ENCODE results near the gene ZNRD2.
"Not testable (repeated sequence)": the region's sequence is repeated elsewhere in the genome, so short reads cannot be mapped to it uniquely, and the experiment has no call there.

The ZNRD2 gene, protein sequence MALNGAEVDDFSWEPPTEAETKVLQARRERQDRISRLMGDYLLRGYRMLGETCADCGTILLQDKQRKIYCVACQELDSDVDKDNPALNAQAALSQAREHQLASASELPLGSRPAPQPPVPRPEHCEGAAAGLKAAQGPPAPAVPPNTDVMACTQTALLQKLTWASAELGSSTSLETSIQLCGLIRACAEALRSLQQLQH

GRCh38 chr11:65569973-65570918, at the start of gene ZNRD2:
Gene ZNRD2 (plus strand): TSS chr11:65570477. CDS start chr11:65570492, 15 bp downstream.
- DNase-seq (ENCODE audit: low read depth), result peak; percentile 90

DNA sequence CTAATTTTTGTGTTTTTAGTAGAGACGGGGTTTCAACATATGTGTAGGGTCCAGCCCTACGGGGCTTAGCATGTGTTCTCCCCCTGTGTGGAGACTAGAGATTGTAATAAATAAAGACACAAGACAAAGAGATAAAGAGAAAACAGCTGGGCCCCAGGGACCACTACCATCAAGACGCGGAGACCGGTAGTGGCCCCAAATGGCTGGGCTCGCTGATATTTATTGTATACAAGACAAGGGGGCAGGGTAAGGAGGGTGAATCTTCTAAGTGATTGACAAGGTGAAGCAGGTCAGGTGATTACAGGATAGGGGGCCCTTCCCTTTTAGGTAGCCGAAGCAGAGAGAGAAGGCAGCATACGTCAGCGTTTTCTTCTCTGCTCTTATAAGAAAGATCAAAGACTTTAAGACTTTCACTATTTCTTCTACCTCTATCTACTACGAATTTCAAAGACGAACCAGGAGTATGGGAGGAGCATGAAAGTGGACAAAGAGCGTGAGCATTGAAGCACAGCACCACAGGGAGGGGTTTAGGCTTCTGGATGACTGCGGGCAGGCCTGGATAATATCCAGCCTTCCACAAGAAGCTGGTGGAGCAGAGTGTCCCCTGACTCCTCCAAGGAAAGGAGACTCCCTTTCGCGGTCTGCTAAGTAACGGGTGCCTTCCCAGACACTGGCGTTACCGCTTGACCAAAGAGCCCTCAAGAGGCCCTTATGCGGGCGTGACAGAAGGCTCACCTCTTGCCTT, 48.3 kb upstream of the ZNRD2 start:
- DNase-seq (ENCODE audit: low read depth), result not testable (repeated sequence)

DNA sequence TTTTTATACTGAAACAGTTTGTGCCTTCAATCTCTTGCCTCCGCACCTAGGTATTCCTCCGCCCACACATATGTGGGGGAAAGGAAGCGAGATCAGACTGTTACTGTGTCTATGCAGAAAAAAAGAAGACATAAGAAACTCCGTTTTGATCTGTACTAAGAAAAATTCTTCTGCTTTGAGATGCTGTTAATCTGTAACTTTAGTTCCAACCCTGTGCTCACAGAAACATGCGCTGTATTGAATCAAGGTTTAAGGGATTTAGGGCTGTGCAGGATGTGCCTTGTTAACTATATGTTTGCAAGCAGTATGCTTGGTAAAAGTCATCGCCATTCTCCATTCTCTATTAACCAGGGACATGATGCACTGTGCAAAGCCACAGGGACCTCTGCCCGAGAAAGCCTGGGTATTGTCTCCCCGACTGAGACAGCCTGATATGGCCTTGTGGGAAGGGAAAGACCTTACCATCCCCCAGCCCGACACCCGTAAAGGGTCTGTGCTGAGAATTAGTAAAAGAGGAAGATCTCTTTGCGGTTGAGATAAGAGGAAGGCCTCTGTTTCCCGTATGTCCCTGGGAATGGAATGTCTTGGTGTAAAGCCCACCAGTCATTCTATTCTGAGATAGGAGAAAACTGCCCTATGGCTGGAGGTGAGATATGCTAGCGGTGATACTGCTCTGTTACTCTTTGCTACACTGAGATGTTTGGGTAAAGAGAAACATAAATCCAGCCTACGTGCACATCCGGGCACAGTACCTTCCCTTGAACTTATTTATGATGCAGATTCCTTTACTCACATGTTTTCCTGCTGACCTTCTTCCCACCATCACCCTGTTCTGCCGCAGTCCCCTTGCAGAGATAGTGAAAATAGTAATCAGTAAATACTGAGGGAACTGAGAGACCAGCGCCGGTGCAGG, 47.3 kb upstream of the ZNRD2 start:
- not testable (repeated sequence) for DNase-seq (ENCODE audit: low read depth)

DNA sequence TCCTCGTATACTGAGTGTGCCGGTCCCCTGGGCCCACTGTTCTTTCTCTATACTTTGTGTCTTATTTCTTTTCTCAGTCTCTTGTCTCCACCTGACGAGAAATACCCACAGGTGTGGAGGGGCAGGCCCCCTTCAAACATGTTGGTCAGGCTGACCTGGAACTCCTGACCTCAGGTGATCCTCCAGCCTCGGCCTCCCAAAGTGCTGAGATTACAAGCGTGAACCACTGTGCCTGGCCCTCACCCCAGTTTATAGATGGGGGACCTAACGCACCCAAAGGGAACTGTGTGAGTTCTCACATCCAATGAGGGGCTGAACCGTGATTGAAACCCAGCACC, 46.7 kb upstream of the ZNRD2 start:
- not testable (repeated sequence) for DNase-seq (ENCODE audit: low read depth)

DNA sequence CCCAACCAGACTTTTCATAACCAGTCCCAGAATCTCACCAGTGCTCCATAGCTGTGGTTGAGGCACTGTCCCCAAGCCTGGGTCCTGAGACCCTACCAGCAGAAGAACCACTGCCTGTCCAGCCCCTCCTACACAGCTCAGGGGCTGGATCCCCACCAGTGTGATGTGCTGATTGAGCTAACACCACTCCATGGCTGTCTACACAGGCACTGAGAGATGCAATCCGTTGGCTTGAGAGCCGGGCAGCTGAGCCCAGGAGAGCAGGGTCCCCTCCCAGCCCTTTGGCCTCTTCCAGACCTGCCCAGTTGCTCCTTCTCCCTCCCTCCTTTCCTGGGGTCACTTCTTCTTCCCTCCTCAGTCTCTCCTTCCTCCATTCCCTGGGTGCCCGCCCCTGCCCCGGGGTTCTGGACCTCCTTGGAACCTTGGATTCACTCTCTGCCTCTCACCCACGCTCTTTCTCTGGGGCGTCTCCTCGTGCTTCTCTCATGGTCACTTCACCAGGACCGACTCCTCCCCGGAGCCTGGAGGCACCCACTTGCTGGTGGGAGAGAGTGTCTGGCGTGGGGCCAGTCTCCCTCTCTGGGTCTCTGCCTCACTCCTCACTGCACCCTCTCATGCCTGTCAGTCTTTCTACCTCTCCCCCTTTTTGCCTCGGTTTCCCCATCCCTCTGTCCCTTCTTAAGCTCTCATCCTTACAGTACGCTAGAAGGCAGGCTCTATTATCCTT, 46.1 kb upstream of the ZNRD2 start:
- no peak for DNase-seq (ENCODE audit: low read depth)

- peak; percentile 73 for DNase-seq (ENCODE audit: low read depth)
These were observed 45.3 kb upstream of the ZNRD2 start, which contains the start of gene SCYL1 for GRCh38 chr11:65524741-65525545. Gene SCYL1 (plus strand): TSS chr11:65525083. CDS start chr11:65525154, 71 bp downstream.

- no peak for DNase-seq (ENCODE audit: low read depth)
These were observed 44.5 kb upstream of the ZNRD2 start for GRCh38 chr11:65525546-65526480.

DNA sequence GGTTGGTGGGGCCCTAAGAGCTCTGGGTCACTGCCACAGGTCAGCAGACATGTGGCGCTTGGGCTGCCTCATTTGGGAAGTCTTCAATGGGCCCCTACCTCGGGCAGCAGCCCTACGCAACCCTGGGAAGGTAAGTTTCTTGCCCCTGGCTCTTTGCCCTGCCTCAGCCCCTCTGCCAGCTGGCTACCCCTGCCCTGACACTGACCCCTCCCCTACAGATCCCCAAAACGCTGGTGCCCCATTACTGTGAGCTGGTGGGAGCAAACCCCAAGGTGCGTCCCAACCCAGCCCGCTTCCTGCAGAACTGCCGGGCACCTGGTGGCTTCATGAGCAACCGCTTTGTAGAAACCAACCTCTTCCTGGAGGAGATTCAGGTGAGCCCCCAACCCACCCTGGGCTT, 43.5 kb upstream of the ZNRD2 start:
- no peak for DNase-seq (ENCODE audit: low read depth)

DNA sequence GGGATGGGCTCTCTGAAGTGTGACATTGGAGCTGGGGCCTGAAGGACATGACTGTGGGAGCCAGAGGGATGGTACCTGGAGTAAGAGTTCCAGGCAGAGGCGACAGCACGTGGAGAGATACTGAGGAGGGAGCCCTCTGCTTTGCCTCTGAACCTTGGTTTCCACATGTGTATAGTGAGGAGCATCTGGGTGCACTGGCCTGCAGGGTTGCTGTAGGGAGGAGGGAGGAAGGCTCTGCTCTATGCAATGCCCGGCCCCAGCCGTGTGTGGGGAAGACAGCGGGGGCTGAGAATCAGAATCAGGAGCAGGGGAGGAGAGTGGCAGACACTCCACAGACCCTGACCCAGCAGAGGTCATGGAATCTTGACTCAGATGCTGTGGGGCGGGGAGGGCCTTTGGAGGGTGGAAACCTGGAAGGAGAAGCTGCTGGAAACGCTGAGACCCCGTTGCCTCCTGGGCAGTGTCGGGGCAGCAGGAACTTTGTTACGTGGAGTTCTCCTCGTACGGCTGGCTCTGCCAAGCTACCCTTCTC, 41.4 kb upstream of the ZNRD2 start:
- DNase-seq (ENCODE audit: low read depth), result no peak

DNA sequence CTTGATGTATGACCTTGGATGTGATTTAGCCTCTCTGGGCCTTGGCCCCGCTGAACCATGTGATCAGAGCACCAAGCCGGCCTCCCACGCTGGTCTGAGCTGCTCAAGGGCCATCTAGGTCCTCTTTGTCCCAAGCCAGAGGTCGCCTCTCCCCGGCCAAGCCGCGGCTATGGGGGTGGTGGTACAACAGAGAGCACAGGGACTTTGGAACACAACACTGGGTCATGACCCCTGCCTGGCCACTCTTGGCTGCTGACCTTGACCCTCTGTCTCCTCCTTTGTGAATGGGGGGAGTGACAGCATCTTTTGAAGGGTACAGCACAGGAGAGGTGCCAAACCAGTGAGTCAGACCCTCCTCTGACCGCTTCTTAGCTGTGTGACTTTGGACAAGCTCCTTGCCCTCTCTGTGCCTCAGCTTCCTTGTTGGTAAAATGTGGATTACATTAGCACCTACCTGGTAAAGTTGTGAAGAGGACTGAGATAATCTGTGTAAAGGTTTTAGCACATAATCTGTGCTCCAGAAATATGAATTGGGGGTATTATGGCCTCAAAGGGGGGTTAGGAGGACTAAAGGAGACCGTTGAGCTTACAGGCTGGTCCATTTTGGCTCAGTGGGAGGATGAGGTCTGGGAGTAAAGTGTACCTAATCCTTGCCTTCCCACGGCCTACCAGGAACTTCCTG, 40.7 kb upstream of the ZNRD2 start:
- no peak for DNase-seq (ENCODE audit: low read depth)

GRCh38 chr11:65530157-65530496, 40.1 kb upstream of the ZNRD2 start:
- no peak for DNase-seq (ENCODE audit: low read depth)

GRCh38 chr11:65532388-65533064, 37.8 kb upstream of the ZNRD2 start:
- no peak for DNase-seq (ENCODE audit: low read depth)

- DNase-seq (ENCODE audit: low read depth), result no peak
These were observed 35.2 kb upstream of the ZNRD2 start for GRCh38 chr11:65535102-65535501.

GRCh38 chr11:65536412-65537295, 33.6 kb upstream of the ZNRD2 start:
- DNase-seq (ENCODE audit: low read depth), result no peak

DNA sequence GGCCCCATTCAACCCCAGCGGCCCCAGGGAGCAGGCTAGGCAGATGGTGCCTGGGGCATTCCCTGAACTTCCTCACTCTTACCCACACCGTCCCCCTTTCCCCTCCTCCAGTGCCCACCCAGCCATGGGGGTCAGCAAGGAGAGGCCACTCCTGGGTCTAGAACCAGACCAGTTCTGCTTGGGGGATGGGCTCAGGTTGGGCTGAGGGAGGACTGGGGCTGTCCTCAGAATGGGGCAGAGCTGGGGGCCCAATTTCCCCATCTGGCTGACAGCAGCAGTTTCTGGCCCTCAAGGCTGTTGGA, 33.0 kb upstream of the ZNRD2 start:
- DNase-seq (ENCODE audit: low read depth), result no peak

GRCh38 chr11:65537620-65538231, 32.6 kb upstream of the ZNRD2 start:
- DNase-seq (ENCODE audit: low read depth), result no peak

All from stimulated activated CD8-positive, alpha-beta memory T cell treated with anti-CD3 and anti-CD28 coated beads, Interleukin-15, amount 100 ng/mL, for 24 hours (primary cell).